K562 (cell line): Measurements from ENCODE around the gene ARHGAP23. TPM values are rescaled to one million over a fixed set of nuclear protein-coding genes. Genes with fewer than 3 reads are reported as not detected.
"Not testable (repeated sequence)": the region's sequence is repeated elsewhere in the genome, so short reads cannot be mapped to it uniquely, and the experiment has no call there.

ENCODE experiments used
- ATAC-seq: fragments of 200-7000 bp; cut with Tn5 transposase; 3 replicates; pipeline ENCODE4 v1.9.1; 2020; ENCODE audit warnings: moderate library complexity
- BruUV-seq: library from RNA; stranded (reverse); fragments of 400-500 nt; replicated peaks from 2 replicates; lab custom pipeline; 2021; lab: Mats Ljungman, UMichigan
- CTCF ChIA-PET: fragments of 300-600 bp; formaldehyde crosslinking; extraction: SDS; loops from one replicate; lab custom pipeline; 2021; ENCODE audit warnings: low intra/inter-chr PET ratio; lab: Yijun Ruan, JAX
- POLR2A ChIA-PET: fragments of 300-600, 350-650 bp; sonication (Branson Sonifier 250); formaldehyde crosslinking; extraction: SDS; loops from one replicate; lab custom pipeline; 2021; ENCODE audit warnings: antibody characterized with exemption, inconsistent platforms; lab: Yijun Ruan, JAX
- DNase-seq, 4 experiments: peaks; one replicate each; pipeline versions ENCODE4 v3.0.0 to v3.0.0-alpha.2; 2011 to 2018; ENCODE audit warnings: low spot score in 3 of 4, mixed read lengths in 3 of 4; ENCODE audit errors: extremely low read depth in 1 of 4
- FAIRE-seq: peaks from 2 replicates; lab custom pipeline; 2011; peaks lifted over from hg19 to GRCh38; lab: Jason Lieb, UNC
- H2AFZ ChIP-seq: 2 replicates; pipeline ENCODE4 v1.6.0; 2011; ENCODE audit warnings: low read depth, low read length, control low read depth, inconsistent platforms
- H3K27ac ChIP-seq: fragments of 200-600 bp; 3 replicates; pipeline ENCODE4 v1.8.0; 2011; ENCODE audit warnings: low read depth, mild to moderate bottlenecking, control low read depth, inconsistent platforms, low read length, moderate library complexity, mixed read lengths; ENCODE audit errors: extremely low read depth
- H3K27me3 ChIP-seq, 2 experiments: fragments of 300-600 bp in 1 of 2; 2 replicates in 1 of 2; 3 replicates in 1 of 2; pipeline versions ENCODE4 v1.6.0 to v1.8.0; 2011; ENCODE audit warnings: inconsistent platforms in 2 of 2, low read length in 2 of 2, mild to moderate bottlenecking in 1 of 2, mixed read lengths in 1 of 2, moderate library complexity in 1 of 2; ENCODE audit not compliant: control insufficient read depth in 2 of 2, insufficient read depth in 2 of 2
- H3K36me3 ChIP-seq: fragments of 300-600 bp; 3 replicates; pipeline ENCODE4 v1.8.0; 2011; ENCODE audit warnings: mild to moderate bottlenecking, low read length, inconsistent platforms; ENCODE audit not compliant: control insufficient read depth, insufficient read depth
- H3K4me1 ChIP-seq, 2 experiments: fragments of 200-600 bp in 1 of 2; replicated peaks in 1 of 2; 2 replicates in 1 of 2; 3 replicates in 1 of 2; pipeline versions ENCODE4 v1.5.1 to v1.8.0; 2011; ENCODE audit warnings: inconsistent platforms in 2 of 2, low read length in 2 of 2, mild to moderate bottlenecking in 1 of 2, mixed read lengths in 1 of 2, moderate library complexity in 1 of 2; ENCODE audit not compliant: control insufficient read depth in 2 of 2, insufficient read depth in 2 of 2
- H3K4me2 ChIP-seq: 2 replicates; pipeline ENCODE4 v1.6.1; 2011; ENCODE audit warnings: low read length, control low read depth, inconsistent platforms, mixed read lengths; ENCODE audit not compliant: insufficient read depth
- H3K4me3 ChIP-seq: fragments of 200-600 bp; sonication (generic), shearing (Covaris generic); 2 replicates; pipeline ENCODE4 v1.5.1; 2016; ENCODE audit warnings: control low read depth, inconsistent platforms
- H3K79me2 ChIP-seq: fragments of 200-600 bp; 3 replicates; pipeline ENCODE4 v1.8.0; 2011; ENCODE audit warnings: low read length, inconsistent platforms; ENCODE audit not compliant: control insufficient read depth, insufficient read depth
- H3K9ac ChIP-seq, 2 experiments: 2 replicates each; pipeline versions ENCODE4 v1.6.0 to v1.6.1; 2011; ENCODE audit warnings: low read depth in 2 of 2, low read length in 2 of 2, control low read depth in 1 of 2, inconsistent platforms in 1 of 2, mild to moderate bottlenecking in 1 of 2, mixed read lengths in 1 of 2; ENCODE audit not compliant: insufficient read depth in 1 of 2
- H3K9me1 ChIP-seq: one replicate; pipeline ENCODE4 v1.6.0; 2011; ENCODE audit warnings: inconsistent platforms, mild to moderate bottlenecking, low read length, moderate library complexity; ENCODE audit not compliant: control insufficient read depth, insufficient read depth
- H3K9me3 ChIP-seq: replicated peaks from 2 replicates; pipeline ENCODE4 v1.5.1; 2011; ENCODE audit warnings: low read depth, low read length, inconsistent platforms; ENCODE audit not compliant: control insufficient read depth, insufficient read depth
- H4K20me1 ChIP-seq: replicated peaks from 2 replicates; pipeline ENCODE4 v1.6.1; 2011; ENCODE audit warnings: low read length, inconsistent platforms, mixed read lengths; ENCODE audit not compliant: control insufficient read depth, insufficient read depth
- ESRRA ChIP-seq: fragments of 450-650 bp; IDR thresholded peaks from 2 replicates; pipeline ENCODE4 v1.6.1; 2014; ENCODE audit warnings: low read depth, mild to moderate bottlenecking, moderate library complexity, borderline replicate concordance
- GABPA ChIP-seq: fragments of 200-800 bp; sonication (Bioruptor generic); conservative IDR thresholded peaks from 2 replicates; pipeline ENCODE4 v1.6.1; 2016; ENCODE audit warnings: low read depth, missing genetic modification characterization, missing compliant biosample characterization
- GTF2F1 ChIP-seq: IDR thresholded peaks from 2 replicates; pipeline ENCODE4 v1.6.1; 2011; ENCODE audit warnings: low read depth, low read length, improper control_type of control experiment
- HMG20B ChIP-seq: fragments of 250-450 bp; sonication (Bioruptor Pico); IDR thresholded peaks from 2 replicates; pipeline ENCODE4 v1.5.0; 2021; ENCODE audit warnings: mild to moderate bottlenecking
- KLF6 ChIP-seq: fragments of 250-450 bp; sonication (Bioruptor Pico); IDR thresholded peaks from 2 replicates; pipeline ENCODE4 v1.4.0; 2020; ENCODE audit warnings: mild to moderate bottlenecking, moderate library complexity, borderline replicate concordance
- MAFF ChIP-seq: IDR thresholded peaks from 2 replicates; pipeline ENCODE4 v1.6.1; 2012; ENCODE audit warnings: low read length, improper control_type of control experiment
- MEF2D ChIP-seq: conservative IDR thresholded peaks from 2 replicates; pipeline ENCODE4 v1.6.1; 2016; ENCODE audit warnings: low read depth, missing genetic modification characterization, missing compliant biosample characterization
- POLR2AphosphoS5 ChIP-seq: IDR thresholded peaks from 2 replicates; pipeline ENCODE4 v1.6.1; 2011; ENCODE audit warnings: mild to moderate bottlenecking, low read depth, low read length, moderate library complexity; ENCODE audit not compliant: control insufficient read depth, insufficient read depth
- POLR3A ChIP-seq: IDR thresholded peaks from 2 replicates; pipeline ENCODE4 v1.6.1; 2011; ENCODE audit warnings: borderline replicate concordance, mild to moderate bottlenecking, moderate library complexity; ENCODE audit not compliant: insufficient read length, insufficient read depth; ENCODE audit errors: extremely low read depth
- SREBF1 ChIP-seq: fragments of 150-350 bp; IDR thresholded peaks from 2 replicates; pipeline ENCODE4 v1.6.1; 2014; ENCODE audit warnings: antibody characterized with exemption, low read depth, low read length, borderline replicate concordance
- TBP ChIP-seq: optimal IDR thresholded peaks from 2 replicates; pipeline ENCODE3; 2011; ENCODE audit warnings: low read depth, low read length, improper control_type of control experiment
- WHSC1 ChIP-seq: IDR thresholded peaks from one replicate; pipeline ENCODE4 v1.6.1; 2012; ENCODE audit warnings: low read length, control low read depth, inconsistent platforms
- ZEB2 ChIP-seq: fragments of 450-650 bp; IDR thresholded peaks from 2 replicates; pipeline ENCODE4 v1.6.1; 2016
- ZNF140 ChIP-seq: fragments of 250-450 bp; sonication (Bioruptor Pico); IDR thresholded peaks from 2 replicates; pipeline ENCODE4 v1.8.0; 2021; ENCODE audit warnings: moderate library complexity, mild to moderate bottlenecking, inconsistent platforms
- WGBS: fragments of 100-300 bp; shearing (Covaris generic); methylation state at CpG from one replicate; pipeline ENCODE4 v1.1.6; 2016; ENCODE audit warnings: low coverage, mixed read lengths; ENCODE audit not compliant: insufficient coverage; ENCODE audit errors: missing lambda C conversion rate; 5-methylcytosine and 5-hydroxymethylcytosine counted together
- in situ Hi-C: fragments of 300-500 bp; cut with MboI; formaldehyde crosslinking; loops from 4 replicates; pipeline ENCODE4 v1.15.0; 2018; ENCODE audit warnings: inconsistent platforms, mixed read lengths
- intact Hi-C: fragments of 100-400 bp; cut with micrococcal nuclease; formaldehyde crosslinking; loops from 2 replicates; pipeline ENCODE4 v1.14.2; 2022
- polyA plus RNA-seq, 8 experiments: library from polyadenylated mRNA; depleted of rRNA in 4 of 8; stranded (reverse) in 5 of 8; unstranded in 3 of 8; fragments of >200 nt; fragmentation: Nextera tagmentation in 2 of 8; fragmentation: Illumina TruSeq in 1 of 8; extraction: Ambion mirVana in 2 of 8; extraction: Trizol in 1 of 8; gene quantifications; 2 replicates each; pipeline versions ENCODE4 v1.2.1 to v1.2.3, GENCODE V29; 2011 to 2014; ENCODE audit warnings: inconsistent platforms in 1 of 8, missing spikeins in 1 of 8
- total RNA-seq, 7 experiments: library from RNA; depleted of rRNA in 6 of 7; stranded (reverse); fragments of >200 nt in 6 of 7; fragmentation: Illumina TruSeq in 2 of 7; extraction: Trizol in 2 of 7; gene quantifications; 2 replicates each; pipeline versions ENCODE4 v1.2.1 to v1.2.3, GENCODE V29; 2011 to 2021; ENCODE audit warnings: low replicate concordance in 1 of 7
- TF ChIP-seq, protein P1 (sequence below): IDR thresholded peaks from 2 replicates; pipeline ENCODE4 v1.6.1; 2011; ENCODE audit not compliant: insufficient read length; ENCODE audit errors: extremely low read depth

ARHGAP23 gene
- total and polyA plus RNA-seq, 9 of the 15 experiments (the other 6 are each of a cell fraction or from before 2014, with no cell fraction given): 0.01 to 2.7 (median 0.70) TPM

DNA sequence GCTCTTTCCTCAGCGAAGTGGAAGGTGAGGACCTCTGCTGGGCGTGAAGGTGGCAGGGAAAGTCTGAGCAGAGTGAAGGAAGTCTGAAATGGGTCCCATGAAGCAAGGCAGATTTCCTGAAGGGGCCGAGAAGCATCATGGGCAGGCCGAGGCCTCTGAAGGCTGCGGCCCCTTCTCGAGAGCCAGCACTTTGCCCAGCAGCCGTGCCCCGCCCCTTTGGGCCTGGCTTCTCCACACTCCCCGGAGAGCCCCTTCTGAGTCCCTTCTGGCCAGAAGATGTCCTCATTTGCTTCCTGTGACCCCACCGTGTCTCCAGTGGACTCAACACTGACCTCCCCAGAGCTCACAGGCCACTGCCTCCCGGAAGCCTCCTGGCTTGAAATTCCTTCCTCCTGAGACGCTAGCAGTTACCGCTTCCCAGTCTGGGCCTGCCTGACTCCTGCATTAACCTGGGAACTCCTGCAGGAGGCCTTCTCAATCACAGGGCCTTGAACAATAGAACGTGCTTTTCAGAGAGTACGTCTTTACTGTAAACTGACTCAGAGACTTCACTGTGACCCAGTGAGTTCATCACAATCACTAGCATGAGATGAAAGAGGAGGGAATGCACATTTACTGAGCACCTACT lies 75.1 kb downstream of the ARHGAP23 start:
- H3K27ac ChIP-seq, H4K20me1 ChIP-seq, H3K9me3 ChIP-seq, POLR2A ChIA-PET, H3K9me1 ChIP-seq, in situ Hi-C loops, intact Hi-C loops, ATAC-seq, H2AFZ ChIP-seq, H3K9ac ChIP-seq, BruUV-seq, H3K79me2 ChIP-seq, H3K36me3 ChIP-seq, H3K4me1 ChIP-seq, H3K4me2 ChIP-seq, H3K4me3 ChIP-seq, DNase-seq, FAIRE-seq: not testable (repeated sequence)
- 27% methylated on average over 11 of the region's 15 CpGs for WGBS
- H3K27me3 ChIP-seq: peaks cover 0 to 13% of the 10 kb centered on the region in 2 experiments; a peak in 1 of 5 replicates
- CTCF ChIA-PET: interaction anchor here (1.3 kb wide), 1 partner anchor 76 kb away, joined by 3 read pairs; no protein-coding TSS in a partner anchor

DNA sequence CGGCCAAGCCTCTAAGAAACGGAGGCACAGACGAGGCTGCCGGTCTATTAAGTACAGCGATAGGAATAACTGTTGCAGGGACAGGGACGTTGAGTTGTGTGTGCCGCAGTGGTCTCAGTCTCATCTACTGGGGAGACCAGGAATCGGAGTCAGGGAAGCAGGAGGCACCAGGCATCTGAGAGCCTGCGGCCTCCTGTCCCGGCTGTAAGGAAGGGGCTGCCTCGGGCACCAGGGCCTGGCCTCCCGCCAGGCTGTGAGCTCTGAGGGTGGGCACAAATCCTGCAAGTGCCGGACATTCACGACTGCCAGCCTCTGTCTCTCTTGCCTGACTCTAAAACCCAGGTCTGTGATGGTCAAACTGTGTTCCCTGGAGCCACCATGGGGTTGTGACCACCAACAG lies 76.0 kb downstream of the ARHGAP23 start:
- ChIA-PET CTCF (interaction anchor here (1.3 kb wide), 1 partner anchor 75 kb away, joined by 3 read pairs; no protein-coding TSS in a partner anchor), POLR2A (no interaction called here)
- in situ Hi-C loops: no loop called here
- Histone ChIP-seq H3K9ac (no peak overlapping the region), H4K20me1 (0 out of 2 replicates have a peak, but pooled peaks cover 3% of the 10 kb centered on the region), H3K4me3 (no peak overlapping the region), H3K9me1 (no peaks in the 10 kb centered on the region), H3K79me2 (no peaks in the 10 kb centered on the region), H3K27ac (no peak overlapping the region), H3K27me3 (peaks cover 0 to 13% of the 10 kb centered on the region in 2 experiments; a peak in 1 of 5 replicates), H3K9me3 (no peaks in the 10 kb centered on the region), H3K4me1 (peaks cover 0 to 3% of the 10 kb centered on the region in 2 experiments; a peak in 2 of 5 replicates), H3K36me3 (no peaks in the 10 kb centered on the region), H2AFZ (no peak overlapping the region), H3K4me2 (no peak overlapping the region)
- no peak for DNase-seq
- BruUV-seq: no TSS peak
- no peak for ATAC-seq
- intact Hi-C loops: no loop called here
- FAIRE-seq: no peak
- 29% methylated on average over 14 of the region's 14 CpGs for WGBS
- no peak for TF ChIP-seq ZEB2
- no peak for TF ChIP-seq TBP
- TF ChIP-seq GTF2F1: no peak
- TF ChIP-seq ESRRA: no peak
- TF ChIP-seq, protein P1, sequence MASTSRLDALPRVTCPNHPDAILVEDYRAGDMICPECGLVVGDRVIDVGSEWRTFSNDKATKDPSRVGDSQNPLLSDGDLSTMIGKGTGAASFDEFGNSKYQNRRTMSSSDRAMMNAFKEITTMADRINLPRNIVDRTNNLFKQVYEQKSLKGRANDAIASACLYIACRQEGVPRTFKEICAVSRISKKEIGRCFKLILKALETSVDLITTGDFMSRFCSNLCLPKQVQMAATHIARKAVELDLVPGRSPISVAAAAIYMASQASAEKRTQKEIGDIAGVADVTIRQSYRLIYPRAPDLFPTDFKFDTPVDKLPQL: no peak
- TF ChIP-seq MEF2D (tag): no peak
- no peak for TF ChIP-seq POLR2AphosphoS5
- no peak for TF ChIP-seq POLR3A
- TF ChIP-seq MAFF: no peak
- TF ChIP-seq SREBF1: no peak
- no peak for TF ChIP-seq GABPA (tag)
- TF ChIP-seq ZNF140 (CRISPR knock-in tag): no peak
- no peak for TF ChIP-seq KLF6 (CRISPR knock-in tag)
- no peak for TF ChIP-seq WHSC1
- no peak for TF ChIP-seq HMG20B (CRISPR knock-in tag)
